Caco-2 (cell line): Measurements from ENCODE around the gene ARHGAP24. TPM values are rescaled to one million over a fixed set of nuclear protein-coding genes. Genes with fewer than 3 reads are reported as not detected.

Experiments used
- BruUV-seq: library from RNA; stranded (reverse); fragments of 400-500 nt; replicated peaks from 2 replicates; lab custom pipeline; 2021; lab: Mats Ljungman, UMichigan
- CTCF ChIA-PET: fragments of 300-600 bp; sonication (Branson Sonifier 250); formaldehyde crosslinking; loops from one replicate; lab custom pipeline; 2022; ENCODE audit warnings: antibody characterized with exemption; lab: Charles Lee
- POLR2A ChIA-PET: fragments of 300-600 bp; sonication (Branson Sonifier 250); formaldehyde crosslinking; loops from one replicate; lab custom pipeline; 2022; ENCODE audit warnings: antibody characterized with exemption; lab: Charles Lee
- DNase-seq, 2 experiments: peaks; one replicate each; pipeline versions ENCODE4 v3.0.0 to v3.0.0-alpha.2; 2020 to 2022
- H3K27me3 ChIP-seq: replicated peaks from 2 replicates; pipeline ENCODE4 v1.6.0; 2011; ENCODE audit warnings: low read length; ENCODE audit not compliant: control insufficient read depth, insufficient read depth
- H3K36me3 ChIP-seq: 2 replicates; pipeline ENCODE4 v1.5.1; 2011; ENCODE audit warnings: low read length; ENCODE audit not compliant: control insufficient read depth, insufficient read depth
- H3K4me1 ChIP-seq: fragments of 250-450 bp; sonication (Bioruptor Pico); 2 replicates; pipeline ENCODE4 v1.5.1; 2020; ENCODE audit warnings: mild to moderate bottlenecking
- H3K4me3 ChIP-seq: 2 replicates; pipeline ENCODE4 v1.5.1; 2011; ENCODE audit warnings: low read depth, mild to moderate bottlenecking, control low read depth, low read length
- H3K9me3 ChIP-seq: fragments of 250-450 bp; sonication (Bioruptor Pico); 2 replicates; pipeline ENCODE4 v1.5.1; 2020; ENCODE audit warnings: mild to moderate bottlenecking, moderate library complexity
- H3K27ac Mint-ChIP-seq: one replicate; pipeline ENCODE4 v1.8.0; 2022; ENCODE audit warnings: mixed read lengths; ENCODE audit not compliant: unreplicated experiment
- H3K27me3 Mint-ChIP-seq: one replicate; pipeline ENCODE4 v1.8.0; 2022; ENCODE audit warnings: mixed read lengths; ENCODE audit not compliant: insufficient read depth, unreplicated experiment
- H3K36me3 Mint-ChIP-seq: one replicate; pipeline ENCODE4 v1.8.0; 2022; ENCODE audit warnings: mild to moderate bottlenecking, mixed read lengths; ENCODE audit not compliant: insufficient read depth, unreplicated experiment
- H3K4me1 Mint-ChIP-seq: one replicate; pipeline ENCODE4 v1.8.0; 2022; ENCODE audit warnings: low read depth, mixed read lengths; ENCODE audit not compliant: unreplicated experiment
- H3K4me3 Mint-ChIP-seq: one replicate; pipeline ENCODE4 v1.8.0; 2022; ENCODE audit warnings: mild to moderate bottlenecking, moderate library complexity, mixed read lengths; ENCODE audit not compliant: unreplicated experiment
- H3K9me3 Mint-ChIP-seq: one replicate; pipeline ENCODE4 v1.8.0; 2022; ENCODE audit warnings: mixed read lengths; ENCODE audit not compliant: unreplicated experiment
- intact Hi-C: fragments of 100-400 bp; cut with micrococcal nuclease; formaldehyde crosslinking; loops from one replicate; pipeline ENCODE4 v1.10.0; 2022; ENCODE audit not compliant: unreplicated experiment
- microRNA-seq: library from miRNA; unstranded; fragments of <30 nt; microRNA quantifications from one replicate; pipeline ENCODE4 v1.2.0, GENCODE V29; 2022
- total RNA-seq: library from RNA; stranded (reverse); gene quantifications from 2 replicates; pipeline ENCODE4 v1.2.3, GENCODE V29; 2022
- TF ChIP-seq, protein P1 (sequence below), 2 experiments: fragments of 200-600 bp in 1 of 2; IDR thresholded peaks; 1 replicate in 1 of 2; 2 replicates in 1 of 2; pipeline versions ENCODE4 v1.5.1 to v1.8.0; 2011 to 2022; ENCODE audit warnings: antibody characterized with exemption in 1 of 2, control low read depth in 1 of 2, inconsistent platforms in 1 of 2, low read depth in 1 of 2, low read length in 1 of 2, mild to moderate bottlenecking in 1 of 2, moderate library complexity in 1 of 2; ENCODE audit not compliant: insufficient read depth in 1 of 2, severe bottlenecking in 1 of 2, unreplicated experiment in 1 of 2

Gene ARHGAP24
- total RNA-seq, 1 experiment from 2014 or later = 2.8 TPM

DNA sequence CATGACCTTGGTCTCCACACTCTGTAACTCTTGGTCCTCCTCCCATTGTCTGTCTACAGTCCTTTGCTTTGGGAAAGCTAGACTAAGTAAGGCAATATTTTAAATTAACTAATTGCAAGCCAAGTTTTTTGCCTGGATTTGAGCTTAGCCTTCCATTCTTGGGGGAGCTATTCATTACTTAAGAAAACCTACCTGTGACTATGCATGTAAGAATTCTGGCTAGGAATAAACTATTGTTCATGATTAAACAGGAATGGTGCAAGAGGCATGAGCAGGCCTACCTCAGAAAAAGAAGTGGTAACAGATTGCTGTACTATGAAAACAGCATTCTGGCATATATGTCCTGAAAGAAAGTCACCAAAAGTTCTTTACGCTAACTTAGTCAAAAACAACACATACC lies 575.5 kb downstream of the ARHGAP24 start:
- TF ChIP-seq, protein P1, sequence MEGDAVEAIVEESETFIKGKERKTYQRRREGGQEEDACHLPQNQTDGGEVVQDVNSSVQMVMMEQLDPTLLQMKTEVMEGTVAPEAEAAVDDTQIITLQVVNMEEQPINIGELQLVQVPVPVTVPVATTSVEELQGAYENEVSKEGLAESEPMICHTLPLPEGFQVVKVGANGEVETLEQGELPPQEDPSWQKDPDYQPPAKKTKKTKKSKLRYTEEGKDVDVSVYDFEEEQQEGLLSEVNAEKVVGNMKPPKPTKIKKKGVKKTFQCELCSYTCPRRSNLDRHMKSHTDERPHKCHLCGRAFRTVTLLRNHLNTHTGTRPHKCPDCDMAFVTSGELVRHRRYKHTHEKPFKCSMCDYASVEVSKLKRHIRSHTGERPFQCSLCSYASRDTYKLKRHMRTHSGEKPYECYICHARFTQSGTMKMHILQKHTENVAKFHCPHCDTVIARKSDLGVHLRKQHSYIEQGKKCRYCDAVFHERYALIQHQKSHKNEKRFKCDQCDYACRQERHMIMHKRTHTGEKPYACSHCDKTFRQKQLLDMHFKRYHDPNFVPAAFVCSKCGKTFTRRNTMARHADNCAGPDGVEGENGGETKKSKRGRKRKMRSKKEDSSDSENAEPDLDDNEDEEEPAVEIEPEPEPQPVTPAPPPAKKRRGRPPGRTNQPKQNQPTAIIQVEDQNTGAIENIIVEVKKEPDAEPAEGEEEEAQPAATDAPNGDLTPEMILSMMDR (IDR thresholded peaks at IDR 0.05; ENCODE audit: insufficient read depth in 1 of 2, low read depth in 1 of 2, low read length in 1 of 2, severe bottlenecking in 1 of 2, unreplicated experiment in 1 of 2) = no peak
- H3K9me3 ChIP-seq = no peaks in the 10 kb centered on the region
- POLR2A ChIA-PET = no interaction called here
- Mint-ChIP-seq H3K36me3 (no peaks in the 10 kb centered on the region), H3K27me3 (peaks cover 9% of the 10 kb centered on the region), H3K27ac (no peak overlapping the region), H3K4me3 (no peak overlapping the region), H3K4me1 (no peaks in the 10 kb centered on the region), H3K9me3 (no peaks in the 10 kb centered on the region)
- H3K4me3 ChIP-seq = no peak overlapping the region
- no TSS peak for BruUV-seq
- H3K27me3 ChIP-seq = no peaks in the 10 kb centered on the region
- no peaks in the 10 kb centered on the region for H3K4me1 ChIP-seq
- no peak for DNase-seq
- intact Hi-C loops = no loop called here
- CTCF ChIA-PET = interaction anchor here (0.5 kb wide), 1 partner anchor 13 kb away, joined by 3 read pairs; no protein-coding TSS in a partner anchor
- no peaks in the 10 kb centered on the region for H3K36me3 ChIP-seq

Small RNA genes lying within 50 kb of the gene (microRNA-seq; reads per million reads assigned to microRNA genes)
- gene MIR4451 = not detected
